ENCODE data around the gene SCYGR4.

DNA sequence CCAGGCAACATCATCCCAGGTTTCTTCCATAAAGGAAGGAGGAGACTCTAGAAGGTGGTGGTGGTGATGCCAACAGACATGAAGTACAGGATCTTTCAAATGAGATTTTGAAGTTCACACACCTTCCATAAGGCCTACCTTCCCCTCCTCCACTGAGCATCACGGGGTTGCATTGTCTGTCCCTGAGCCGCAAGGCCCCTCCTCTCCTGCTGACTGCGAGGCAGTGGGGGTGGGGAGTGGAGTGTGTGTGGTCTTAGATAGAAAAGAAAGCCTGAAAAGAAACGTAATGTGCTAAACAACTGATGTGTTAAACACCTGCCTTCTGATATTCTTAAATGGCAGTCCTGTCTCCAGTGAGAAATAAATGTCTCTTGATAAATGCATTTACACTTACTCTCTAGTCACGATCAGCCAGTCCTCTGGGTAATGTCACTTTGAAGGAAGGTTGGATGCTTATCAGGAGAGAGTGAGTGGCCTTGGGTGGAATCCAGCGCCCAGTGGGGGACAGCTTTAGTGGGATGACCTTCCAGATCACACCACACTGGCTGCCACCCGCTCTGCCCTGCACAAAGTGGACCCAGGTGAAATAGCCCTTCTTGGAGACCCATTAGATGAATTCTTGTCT is 43.8 kb downstream of the SCYGR4 start:
- no peak for TF ChIP-seq POLR2AphosphoS5 (IDR thresholded peaks at IDR 0.05; ENCODE audit: insufficient read depth in 1 of 2, low read depth in 1 of 2)
- no peak for TF ChIP-seq POLR2A (IDR thresholded peaks at IDR 0.05)
- TF ChIP-seq CTCF (IDR thresholded peaks at IDR 0.05), result no peak

All from vagina (tissue), 2 donors.